ENCODE results near the gene GEMIN2. TPM values are rescaled to one million over a fixed set of nuclear protein-coding genes. Genes with fewer than 3 reads are reported as not detected.
"Not testable (repeated sequence)": the region's sequence is repeated elsewhere in the genome, so short reads cannot be mapped to it uniquely, and the experiment has no call there.

GEMIN2 gene
- total RNA-seq: 21.1 and 37.9 TPM in 2 replicates
- polyA plus RNA-seq (2012): 12.8 TPM

- DNase-seq (ENCODE audit: low read depth): peak; percentile 97
These were observed at the start of gene GEMIN2 for GRCh38 chr14:39114073-39114838. TSS of gene GEMIN2 (plus strand) at chr14:39114323. CDS start at chr14:39114339, 16 bp downstream.

- not testable (repeated sequence) for DNase-seq (ENCODE audit: low read depth)
These were observed 44.8 kb upstream of the GEMIN2 start for GRCh38 chr14:39069169-39069805.

GRCh38 chr14:39069923-39070322, 44.2 kb upstream of the GEMIN2 start:
- no peak for DNase-seq (ENCODE audit: low read depth)

GRCh38 chr14:39071096-39071495, 43.0 kb upstream of the GEMIN2 start:
- no peak for DNase-seq (ENCODE audit: low read depth)

GRCh38 chr14:39080886-39081285, 33.2 kb upstream of the GEMIN2 start:
- no peak for DNase-seq (ENCODE audit: low read depth)

GRCh38 chr14:39083127-39083526, 31.0 kb upstream of the GEMIN2 start:
- no peak for DNase-seq (ENCODE audit: low read depth)

GRCh38 chr14:39085933-39086332, 28.2 kb upstream of the GEMIN2 start:
- DNase-seq (ENCODE audit: low read depth): no peak

GRCh38 chr14:39087493-39087892, 26.6 kb upstream of the GEMIN2 start:
- no peak for DNase-seq (ENCODE audit: low read depth)

- no peak for DNase-seq (ENCODE audit: low read depth)
These were observed 23.5 kb upstream of the GEMIN2 start for GRCh38 chr14:39090548-39091111.

- DNase-seq (ENCODE audit: low read depth): no peak
These were observed 22.4 kb upstream of the GEMIN2 start for GRCh38 chr14:39091716-39092115.

- no peak for DNase-seq (ENCODE audit: low read depth)
These were observed 19.6 kb upstream of the GEMIN2 start for GRCh38 chr14:39094515-39094914.

GRCh38 chr14:39097159-39097558, 17.0 kb upstream of the GEMIN2 start:
- no peak for DNase-seq (ENCODE audit: low read depth)

- DNase-seq (ENCODE audit: low read depth): not testable (repeated sequence)
These were observed 14.9 kb upstream of the GEMIN2 start for GRCh38 chr14:39099215-39099614.

GRCh38 chr14:39099748-39100147, 14.4 kb upstream of the GEMIN2 start:
- no peak for DNase-seq (ENCODE audit: low read depth)

- DNase-seq (ENCODE audit: low read depth): peak; percentile 30
These were observed 11.7 kb upstream of the GEMIN2 start for GRCh38 chr14:39102265-39102968.

GRCh38 chr14:39102969-39103957, 10.9 kb upstream of the GEMIN2 start, which contains the start of gene SEC23A:
TSS of gene SEC23A (minus strand) at chr14:39103235. CDS start at chr14:39096118, 7,117 bp downstream.
- peak; percentile 86 for DNase-seq (ENCODE audit: low read depth)

GRCh38 chr14:39104078-39104801, 9.9 kb upstream of the GEMIN2 start:
- not testable (repeated sequence) for DNase-seq (ENCODE audit: low read depth)

- peak; percentile 46 for DNase-seq (ENCODE audit: low read depth)
These were observed 6.5 kb upstream of the GEMIN2 start for GRCh38 chr14:39107591-39107996.

GRCh38 chr14:39108791-39109190, 5.3 kb upstream of the GEMIN2 start:
- no peak for DNase-seq (ENCODE audit: low read depth)
